SKM-1 (cell line): ENCODE measurements around the gene AIF1.

ENCODE experiments used
- DNase-seq: peaks from one replicate; lab custom pipeline; 2025; ENCODE audit not compliant: unreplicated experiment; lab: John Stamatoyannopoulos, UW

Gene AIF1

GRCh38 chr6:31620586-31621319 lies 5.7 kb downstream of the AIF1 start, which contains the start of gene PRRC2A:
Gene PRRC2A, plus strand, starts transcription at chr6:31620715. Its CDS starts 2,075 bp downstream, at chr6:31622790.
- peak; percentile 39 for DNase-seq

- DNase-seq, result no peak
Measured at GRCh38 chr6:31621320-31621939, 6.4 kb downstream of the AIF1 start.

- DNase-seq, result no peak
Measured at GRCh38 chr6:31621991-31622390, 7.0 kb downstream of the AIF1 start.

- peak; percentile 43 for DNase-seq
Measured at GRCh38 chr6:31622684-31623091, 7.7 kb downstream of the AIF1 start.

GRCh38 chr6:31624070-31624469 lies 9.0 kb downstream of the AIF1 start:
- no peak for DNase-seq

- DNase-seq, result no peak
Measured at GRCh38 chr6:31626952-31627351, 11.9 kb downstream of the AIF1 start.

- DNase-seq, result no peak
Measured at GRCh38 chr6:31627690-31628287, 12.8 kb downstream of the AIF1 start.

- no peak for DNase-seq
Measured at GRCh38 chr6:31629014-31629413, 14.0 kb downstream of the AIF1 start.

- DNase-seq, result no peak
Measured at GRCh38 chr6:31630177-31630934, 15.3 kb downstream of the AIF1 start.

- DNase-seq, result no peak
Measured at GRCh38 chr6:31631209-31631608, 16.2 kb downstream of the AIF1 start.

GRCh38 chr6:31631681-31632278 lies 16.7 kb downstream of the AIF1 start:
- no peak for DNase-seq

- no peak for DNase-seq
Measured at GRCh38 chr6:31632279-31632946, 17.4 kb downstream of the AIF1 start.

- no peak for DNase-seq
Measured at GRCh38 chr6:31633447-31633846, 18.4 kb downstream of the AIF1 start.

- no peak for DNase-seq
Measured at GRCh38 chr6:31634131-31634530, 19.1 kb downstream of the AIF1 start.

- DNase-seq, result no peak
Measured at GRCh38 chr6:31634969-31635575, 20.0 kb downstream of the AIF1 start.

- no peak for DNase-seq
Measured at GRCh38 chr6:31636698-31637596, 21.9 kb downstream of the AIF1 start.

GRCh38 chr6:31639043-31639442 lies 24.0 kb downstream of the AIF1 start:
- DNase-seq, result no peak

GRCh38 chr6:31639449-31639861 lies 24.4 kb downstream of the AIF1 start:
- DNase-seq, result no peak

GRCh38 chr6:31640612-31641011 lies 25.6 kb downstream of the AIF1 start:
- DNase-seq, result no peak
